ENCODE measurements around the gene ZBTB7C. TPM values are rescaled to one million over a fixed set of nuclear protein-coding genes. Genes with fewer than 3 reads are reported as not detected.

Gene ZBTB7C
- total RNA-seq, 1 donor, result 0.09 TPM

GRCh38 chr18:48129621-48130082 lies 279.5 kb downstream of the ZBTB7C start:
- TF ChIP-seq CTCF (IDR thresholded peaks at IDR 0.05; ENCODE audit: insufficient read depth, low read length), result no peak
- no peak overlapping the region for H3K4me3 ChIP-seq (ENCODE audit: low read depth, low read length)
- no peak for DNase-seq (ENCODE audit: low read depth)

GRCh38 chr18:48127606-48128005 lies 281.6 kb downstream of the ZBTB7C start:
- DNase-seq (ENCODE audit: low read depth), result no peak
- no peak for TF ChIP-seq CTCF (IDR thresholded peaks at IDR 0.05; ENCODE audit: insufficient read depth, low read length)
- H3K4me3 ChIP-seq (ENCODE audit: low read depth, low read length), result no peak overlapping the region

GRCh38 chr18:48126240-48126639 lies 282.9 kb downstream of the ZBTB7C start:
- no peak overlapping the region for H3K4me3 ChIP-seq (ENCODE audit: low read depth, low read length)
- TF ChIP-seq CTCF (IDR thresholded peaks at IDR 0.05; ENCODE audit: insufficient read depth, low read length), result no peak
- no peak for DNase-seq (ENCODE audit: low read depth)

GRCh38 chr18:48125724-48126123 lies 283.5 kb downstream of the ZBTB7C start:
- DNase-seq (ENCODE audit: low read depth), result no peak
- no peak overlapping the region for H3K4me3 ChIP-seq (ENCODE audit: low read depth, low read length)
- no peak for TF ChIP-seq CTCF (IDR thresholded peaks at IDR 0.05; ENCODE audit: insufficient read depth, low read length)

- H3K4me3 ChIP-seq (ENCODE audit: low read depth, low read length), result no peak overlapping the region
- no peak for DNase-seq (ENCODE audit: low read depth)
- no peak for TF ChIP-seq CTCF (IDR thresholded peaks at IDR 0.05; ENCODE audit: insufficient read depth, low read length)
These were observed 284.1 kb downstream of the ZBTB7C start for GRCh38 chr18:48124857-48125626.

- no peak for TF ChIP-seq CTCF (IDR thresholded peaks at IDR 0.05; ENCODE audit: insufficient read depth, low read length)
- no peak for DNase-seq (ENCODE audit: low read depth)
- no peak overlapping the region for H3K4me3 ChIP-seq (ENCODE audit: low read depth, low read length)
These were observed 285.2 kb downstream of the ZBTB7C start for GRCh38 chr18:48123941-48124340.

- H3K4me3 ChIP-seq (ENCODE audit: low read depth, low read length), result no peak overlapping the region
- no peak for TF ChIP-seq CTCF (IDR thresholded peaks at IDR 0.05; ENCODE audit: insufficient read depth, low read length)
- DNase-seq (ENCODE audit: low read depth), result no peak
These were observed 285.9 kb downstream of the ZBTB7C start for GRCh38 chr18:48123324-48123723.
